OCI-LY1 (cell line): ENCODE results near the gene TMEM107.
A peak's percentile ranks its signal among the peaks of the same experiment; 100 is the strongest.
"Not testable (repeated sequence)": the region's sequence is repeated elsewhere in the genome, so short reads cannot be mapped to it uniquely, and the experiment has no call there.

Experiments used
- H2AFZ ChIP-seq: fragments of 200-600 bp; sonication (generic), shearing (Covaris generic); 2 replicates; pipeline ENCODE4 v1.6.0; 2014; ENCODE audit warnings: antibody characterized with exemption, mild to moderate bottlenecking, low read length
- H3F3A ChIP-seq: fragments of 200-600 bp; sonication (generic), shearing (Covaris generic); 2 replicates; pipeline ENCODE4 v1.6.0; 2014; ENCODE audit warnings: mild to moderate bottlenecking, antibody characterized with exemption, low read length, moderate library complexity; ENCODE audit not compliant: insufficient read depth
- H3K27ac ChIP-seq: fragments of 200-600 bp; sonication (generic); 2 replicates; pipeline ENCODE4 v1.5.1; 2014; ENCODE audit warnings: low read length, mixed run types, mild to moderate bottlenecking, low read depth; ENCODE audit not compliant: poor library complexity, severe bottlenecking
- H3K27me3 ChIP-seq: fragments of 200-600 bp; sonication (generic); 2 replicates; pipeline ENCODE4 v1.6.0; 2014; ENCODE audit warnings: antibody characterized with exemption, mild to moderate bottlenecking, low read length, moderate library complexity; ENCODE audit not compliant: insufficient read depth
- H3K36me3 ChIP-seq: fragments of 200-600 bp; sonication (generic); 2 replicates; pipeline ENCODE4 v1.6.1; 2014; ENCODE audit warnings: mild to moderate bottlenecking, antibody characterized with exemption, low read length, moderate library complexity, mixed read lengths; ENCODE audit not compliant: insufficient read depth
- H3K4me1 ChIP-seq: fragments of 200-600 bp; sonication (generic); 2 replicates; pipeline ENCODE4 v1.5.1; 2014; ENCODE audit warnings: mild to moderate bottlenecking, low read length, moderate library complexity; ENCODE audit not compliant: insufficient read depth, severe bottlenecking
- H3K4me2 ChIP-seq: fragments of 200-600 bp; sonication (generic), shearing (Covaris generic); 2 replicates; pipeline ENCODE4 v1.6.1; 2014; ENCODE audit warnings: low read length
- H3K4me3 ChIP-seq: fragments of 200-600 bp; sonication (generic); 2 replicates; pipeline ENCODE4 v1.5.1; 2014; ENCODE audit warnings: low read length, low read depth, mild to moderate bottlenecking, mixed read lengths; ENCODE audit not compliant: poor library complexity, severe bottlenecking
- H3K79me2 ChIP-seq: fragments of 200-600 bp; shearing (Covaris generic); 2 replicates; pipeline ENCODE4 v1.6.1; 2016; ENCODE audit warnings: mixed run types, low read length, mixed read lengths; ENCODE audit not compliant: insufficient read depth
- H3K9ac ChIP-seq: fragments of 200-600 bp; sonication (generic), shearing (Covaris generic); 2 replicates; pipeline ENCODE4 v1.6.1; 2014; ENCODE audit warnings: mild to moderate bottlenecking, low read length, mixed read lengths
- H3K9me2 ChIP-seq: fragments of 200-600 bp; sonication (generic), shearing (Covaris generic); 2 replicates; pipeline ENCODE4 v1.6.1; 2014; ENCODE audit warnings: low read depth, mild to moderate bottlenecking, low read length, mixed read lengths
- H3K9me3 ChIP-seq: fragments of 200-600 bp; shearing (Covaris generic); 2 replicates; pipeline ENCODE4 v1.6.1; 2014; ENCODE audit warnings: low read length, mixed read lengths
- H4K20me1 ChIP-seq: fragments of 200-600 bp; sonication (generic), shearing (Covaris generic); 2 replicates; pipeline ENCODE4 v1.6.0; 2016; ENCODE audit warnings: mild to moderate bottlenecking, low read length; ENCODE audit not compliant: insufficient read depth
- EZH2 ChIP-seq: fragments of 200-600 bp; sonication (generic), shearing (Covaris generic); IDR thresholded peaks from 2 replicates; pipeline ENCODE4 v1.8.0; 2017; ENCODE audit warnings: borderline replicate concordance, mixed run types, mild to moderate bottlenecking, antibody characterized with exemption, low read length, moderate library complexity, mixed read lengths
- TF ChIP-seq, protein P1 (sequence below): fragments of 200-600 bp; sonication (generic), shearing (Covaris generic); IDR thresholded peaks from 2 replicates; pipeline ENCODE4 v1.5.1; 2017; ENCODE audit warnings: mild to moderate bottlenecking, antibody characterized with exemption, low read length, moderate library complexity, mixed read lengths

The TMEM107 gene

DNA sequence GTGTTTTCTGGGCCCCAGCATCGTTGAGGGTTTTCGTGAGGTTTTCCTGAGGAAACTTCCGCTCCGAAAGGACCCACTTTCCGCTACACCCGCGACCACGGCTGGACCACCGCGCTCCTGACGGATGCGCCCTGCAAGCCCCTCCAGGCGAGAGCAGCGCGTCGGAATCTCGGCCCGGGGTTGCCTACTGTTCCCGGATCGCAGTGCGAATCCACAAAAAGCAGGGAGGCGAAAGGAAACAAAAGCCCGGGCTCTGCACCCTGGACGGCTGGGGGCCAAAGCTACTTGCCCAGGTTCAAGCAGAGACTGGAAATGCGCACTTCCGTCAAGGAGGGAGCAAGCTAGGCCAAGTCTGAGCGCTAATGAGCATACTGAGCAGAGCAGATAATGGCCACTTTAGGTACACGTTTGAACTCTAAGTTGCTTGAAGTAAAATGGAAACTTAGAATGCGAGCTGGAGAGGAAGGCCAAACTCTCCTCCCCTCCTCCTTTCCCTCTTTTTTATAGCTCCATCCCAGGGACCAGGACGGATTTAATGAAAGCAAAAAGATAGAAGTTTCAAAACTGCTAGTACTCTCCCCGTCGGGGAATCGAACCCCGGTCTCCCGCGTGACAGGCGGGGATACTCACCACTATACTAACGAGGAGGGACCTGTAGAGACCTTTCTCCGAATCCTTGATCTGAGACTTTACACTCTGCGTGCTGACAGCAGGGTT lies 45.6 kb upstream of the TMEM107 start:
- H3F3A ChIP-seq, result no peaks in the 10 kb centered on the region; the same call in 1 of the 2 replicates
- H3K9me3 ChIP-seq, result no peaks in the 10 kb centered on the region
- H3K4me2 ChIP-seq, result peak overlapping the region; percentile 81
- TF ChIP-seq, protein P1, sequence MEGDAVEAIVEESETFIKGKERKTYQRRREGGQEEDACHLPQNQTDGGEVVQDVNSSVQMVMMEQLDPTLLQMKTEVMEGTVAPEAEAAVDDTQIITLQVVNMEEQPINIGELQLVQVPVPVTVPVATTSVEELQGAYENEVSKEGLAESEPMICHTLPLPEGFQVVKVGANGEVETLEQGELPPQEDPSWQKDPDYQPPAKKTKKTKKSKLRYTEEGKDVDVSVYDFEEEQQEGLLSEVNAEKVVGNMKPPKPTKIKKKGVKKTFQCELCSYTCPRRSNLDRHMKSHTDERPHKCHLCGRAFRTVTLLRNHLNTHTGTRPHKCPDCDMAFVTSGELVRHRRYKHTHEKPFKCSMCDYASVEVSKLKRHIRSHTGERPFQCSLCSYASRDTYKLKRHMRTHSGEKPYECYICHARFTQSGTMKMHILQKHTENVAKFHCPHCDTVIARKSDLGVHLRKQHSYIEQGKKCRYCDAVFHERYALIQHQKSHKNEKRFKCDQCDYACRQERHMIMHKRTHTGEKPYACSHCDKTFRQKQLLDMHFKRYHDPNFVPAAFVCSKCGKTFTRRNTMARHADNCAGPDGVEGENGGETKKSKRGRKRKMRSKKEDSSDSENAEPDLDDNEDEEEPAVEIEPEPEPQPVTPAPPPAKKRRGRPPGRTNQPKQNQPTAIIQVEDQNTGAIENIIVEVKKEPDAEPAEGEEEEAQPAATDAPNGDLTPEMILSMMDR, result 0 out of 2 replicates have a peak, but pooled peaks have one; percentile 16
- no peak for TF ChIP-seq EZH2
- H2AFZ ChIP-seq, result 0 out of 2 replicates have a peak overlapping the region, but pooled peaks have one; percentile 43
- H3K36me3 ChIP-seq, result 0 out of 2 replicates have a peak, but pooled peaks cover 3% of the 10 kb centered on the region
- H3K27me3 ChIP-seq, result no peaks in the 10 kb centered on the region
- peak overlapping the region; percentile 97 for H3K27ac ChIP-seq
- no peaks in the 10 kb centered on the region for H3K79me2 ChIP-seq
- no peaks in the 10 kb centered on the region for H4K20me1 ChIP-seq
- peak overlapping the region; percentile 85 for H3K4me3 ChIP-seq
- peak overlapping the region; percentile 97 for H3K9ac ChIP-seq
- H3K4me1 ChIP-seq, result peaks cover 14% of the 10 kb centered on the region
- H3K9me2 ChIP-seq, result no peaks in the 10 kb centered on the region

DNA sequence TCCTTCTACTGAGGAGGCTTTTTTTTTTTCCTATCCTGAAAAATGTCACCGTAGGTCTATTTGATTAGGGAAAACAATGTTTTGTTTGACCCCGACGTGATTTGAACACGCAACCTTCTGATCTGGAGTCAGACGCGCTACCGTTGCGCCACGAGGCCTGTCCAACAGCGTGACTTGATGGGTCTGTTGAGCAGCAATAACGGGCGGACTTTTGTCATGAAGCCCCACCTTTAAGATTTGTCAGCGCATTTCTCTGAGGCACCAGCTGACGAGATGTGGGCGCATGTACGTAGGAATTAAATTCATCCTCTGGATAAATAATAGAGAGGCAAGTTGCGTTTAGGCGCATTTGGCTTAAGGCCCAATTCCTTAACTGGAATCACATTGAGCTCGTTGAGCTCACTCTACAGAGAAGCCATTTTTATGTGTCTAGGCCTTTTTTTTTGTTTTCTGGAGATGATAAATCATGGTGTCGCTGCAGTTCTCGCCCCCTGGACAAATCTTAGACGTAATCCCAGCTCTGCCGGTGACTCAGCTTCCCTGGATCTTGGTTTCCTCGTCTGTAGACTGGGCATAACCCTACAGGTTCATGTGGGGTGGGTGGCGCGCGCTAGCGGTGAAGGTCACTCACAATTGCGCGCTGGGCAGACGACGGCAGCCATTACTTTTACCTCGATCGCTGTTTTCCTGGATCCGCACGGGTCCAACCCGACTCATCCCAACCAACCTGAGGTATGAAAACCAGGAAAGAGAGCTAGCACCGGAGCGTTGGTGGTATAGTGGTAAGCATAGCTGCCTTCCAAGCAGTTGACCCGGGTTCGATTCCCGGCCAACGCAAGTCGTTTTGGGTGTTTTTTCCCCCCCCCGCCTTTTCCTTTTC lies 44.8 kb upstream of the TMEM107 start:
- Histone ChIP-seq H3K9me2 (no peaks in the 10 kb centered on the region), H2AFZ (peak overlapping the region; percentile 76; the same call in 1 of the 2 replicates), H3K27ac (peak overlapping the region; percentile 97), H3K4me1 (peaks cover 8% of the 10 kb centered on the region), H3K4me3 (peak overlapping the region; percentile 85), H3K4me2 (peak overlapping the region; percentile 81), H4K20me1 (no peaks in the 10 kb centered on the region), H3F3A (no peaks in the 10 kb centered on the region; the same call in 1 of the 2 replicates), H3K79me2 (no peaks in the 10 kb centered on the region), H3K36me3 (no peaks in the 10 kb centered on the region), H3K27me3 (no peaks in the 10 kb centered on the region), H3K9ac (peak overlapping the region; percentile 97), H3K9me3 (no peaks in the 10 kb centered on the region)
- TF ChIP-seq, protein P1, result peak; percentile 10; the same call in 1 of the 2 replicates
- TF ChIP-seq EZH2, result no peak

DNA sequence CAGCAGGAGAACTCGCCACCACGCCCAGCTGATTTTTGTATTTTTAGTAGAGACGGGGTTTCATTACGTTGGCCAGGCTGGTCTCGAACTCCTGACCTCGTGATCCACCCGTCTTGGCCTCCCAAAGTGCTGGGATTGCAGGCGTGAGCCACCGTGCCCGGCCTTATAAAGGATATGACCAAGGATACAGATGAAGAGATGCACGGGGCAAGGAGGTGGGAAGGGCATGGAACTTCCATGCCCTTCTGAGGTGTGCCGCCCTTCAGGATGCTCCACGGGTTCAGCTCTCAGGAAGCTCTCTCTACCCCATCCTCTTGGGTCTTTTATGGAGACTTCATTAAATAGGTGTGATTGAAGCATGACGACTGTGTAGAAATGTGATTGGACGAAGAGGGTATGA lies 37.8 kb upstream of the TMEM107 start:
- H3K4me1 ChIP-seq, result peaks cover 16% of the 10 kb centered on the region

More for the DNA sequence above, 37.8 kb upstream of the TMEM107 start:
- not testable (repeated sequence) for H3K9me3 ChIP-seq, H3K36me3 ChIP-seq, H3K9me2 ChIP-seq, H2AFZ ChIP-seq, H3K27me3 ChIP-seq, H3K27ac ChIP-seq, H3K4me3 ChIP-seq, H4K20me1 ChIP-seq, H3K4me2 ChIP-seq, H3K9ac ChIP-seq, H3F3A ChIP-seq
- peaks cover 11% of the 10 kb centered on the region for H3K79me2 ChIP-seq
